Measurements from ENCODE around the gene NAPA. TPM values are rescaled to one million over a fixed set of nuclear protein-coding genes. Genes with fewer than 3 reads are reported as not detected.

Gene NAPA
- total RNA-seq, 1 experiment from 2014 or later = 80.4 TPM

DNA sequence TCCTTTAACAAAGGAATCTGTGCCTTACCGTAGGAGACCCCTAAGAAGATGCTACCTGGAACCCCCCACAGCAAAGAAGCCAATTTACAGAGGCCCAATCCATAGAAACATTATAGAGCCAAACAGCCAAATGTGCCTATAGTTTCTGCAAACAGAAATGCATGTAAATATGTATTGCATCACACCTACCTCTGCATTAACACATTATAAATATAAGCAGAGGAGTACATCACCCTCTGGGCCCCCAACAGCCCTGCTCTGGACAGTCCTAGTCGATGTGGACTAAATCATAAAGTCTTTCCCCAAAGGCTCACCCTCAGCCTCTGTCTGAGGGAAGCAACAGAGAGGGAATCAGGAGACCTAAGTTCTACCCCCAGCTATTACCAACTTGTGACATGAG lies 32.3 kb upstream of the NAPA start:
- TF ChIP-seq, protein P1, sequence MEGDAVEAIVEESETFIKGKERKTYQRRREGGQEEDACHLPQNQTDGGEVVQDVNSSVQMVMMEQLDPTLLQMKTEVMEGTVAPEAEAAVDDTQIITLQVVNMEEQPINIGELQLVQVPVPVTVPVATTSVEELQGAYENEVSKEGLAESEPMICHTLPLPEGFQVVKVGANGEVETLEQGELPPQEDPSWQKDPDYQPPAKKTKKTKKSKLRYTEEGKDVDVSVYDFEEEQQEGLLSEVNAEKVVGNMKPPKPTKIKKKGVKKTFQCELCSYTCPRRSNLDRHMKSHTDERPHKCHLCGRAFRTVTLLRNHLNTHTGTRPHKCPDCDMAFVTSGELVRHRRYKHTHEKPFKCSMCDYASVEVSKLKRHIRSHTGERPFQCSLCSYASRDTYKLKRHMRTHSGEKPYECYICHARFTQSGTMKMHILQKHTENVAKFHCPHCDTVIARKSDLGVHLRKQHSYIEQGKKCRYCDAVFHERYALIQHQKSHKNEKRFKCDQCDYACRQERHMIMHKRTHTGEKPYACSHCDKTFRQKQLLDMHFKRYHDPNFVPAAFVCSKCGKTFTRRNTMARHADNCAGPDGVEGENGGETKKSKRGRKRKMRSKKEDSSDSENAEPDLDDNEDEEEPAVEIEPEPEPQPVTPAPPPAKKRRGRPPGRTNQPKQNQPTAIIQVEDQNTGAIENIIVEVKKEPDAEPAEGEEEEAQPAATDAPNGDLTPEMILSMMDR (conservative IDR thresholded peaks at IDR 0.05) = no peak
- no peak for TF ChIP-seq EZH2 (IDR thresholded peaks at IDR 0.05; ENCODE audit: low read depth)

DNA sequence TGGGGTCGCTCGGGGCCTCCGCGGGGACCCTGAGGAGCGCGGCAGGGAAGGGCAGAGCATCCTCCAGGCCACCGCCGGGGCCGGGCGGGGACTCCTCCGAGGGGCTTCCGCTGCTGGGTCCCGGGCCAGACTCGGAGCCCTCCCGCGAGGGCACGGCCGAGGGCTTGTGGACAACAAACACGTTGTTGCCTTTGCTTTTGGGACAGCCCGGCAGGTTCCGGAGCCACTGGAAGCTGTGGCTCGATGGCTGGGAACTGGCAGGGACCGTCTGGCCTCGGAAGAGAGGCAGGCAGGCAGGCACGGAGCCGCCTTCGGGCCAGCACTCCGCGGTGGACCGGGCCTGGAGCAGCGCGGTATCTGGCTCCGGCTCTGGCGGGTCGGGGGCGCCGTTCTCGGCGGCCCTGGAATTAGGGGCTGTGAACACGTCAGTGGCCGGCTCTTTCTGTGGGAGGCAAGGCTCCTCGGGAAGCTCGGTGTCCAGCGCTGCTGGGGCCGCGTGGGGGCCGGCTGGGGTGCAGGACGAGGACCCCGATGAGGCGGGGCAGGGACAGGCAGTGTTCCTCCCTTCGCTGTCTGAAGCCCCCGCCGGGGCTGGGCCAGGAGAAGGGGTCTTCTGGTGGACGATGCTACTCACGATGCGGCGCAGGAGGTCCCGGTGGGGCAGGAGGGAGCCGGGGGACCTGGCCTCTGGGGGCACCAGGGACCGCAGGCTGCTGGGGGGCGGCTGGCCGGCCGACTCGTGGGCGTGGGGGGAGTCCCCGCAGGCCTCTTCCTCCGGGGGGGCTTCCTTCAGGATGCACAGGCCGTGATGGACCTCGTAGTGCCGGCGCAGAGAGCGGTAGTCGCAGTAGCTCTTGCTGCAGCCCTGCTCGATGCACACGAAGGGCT lies 30.4 kb upstream of the NAPA start:
- Histone ChIP-seq H3K36me3 (ENCODE audit: low read depth) (no peaks in the 10 kb centered on the region), H3K9me3 (ENCODE audit: insufficient read depth, low read depth) (no peaks in the 10 kb centered on the region), H3K4me2 (no peak overlapping the region), H3K79me2 (ENCODE audit: low read depth) (no peaks in the 10 kb centered on the region), H4K20me1 (ENCODE audit: insufficient read depth) (no peaks in the 10 kb centered on the region), H3K4me1 (replicated peaks; ENCODE audit: insufficient read depth) (no peaks in the 10 kb centered on the region), H2AFZ (no peak overlapping the region), H3K27me3 (ENCODE audit: insufficient read depth, low read depth) (peaks cover 9% of the 10 kb centered on the region; the same call in 1 of the 2 replicates), H3K27ac (no peak overlapping the region), H3F3A (ENCODE audit: insufficient read depth, low read depth) (peaks cover 12% of the 10 kb centered on the region; the same call in 1 of the 2 replicates), H3K4me3 (no peak overlapping the region), H3K9me2 (ENCODE audit: insufficient read depth) (no peaks in the 10 kb centered on the region)
- DNase-seq = no peak
- intact Hi-C loops (cut with micrococcal nuclease; ENCODE audit: unreplicated experiment) = no loop called here
- ChIA-PET POLR2A (ENCODE audit: unreplicated experiment) (no interaction called here), CTCF (no interaction called here)
- TF ChIP-seq, protein P1 (conservative IDR thresholded peaks at IDR 0.05) = no peak
- TF ChIP-seq EZH2 (IDR thresholded peaks at IDR 0.05; ENCODE audit: low read depth) = no peak
- BruUV-seq (replicated peaks) = no TSS peak

More for the DNA sequence above, 32.3 kb upstream of the NAPA start:
- no peak overlapping the region for H3K4me3 ChIP-seq
- H3K27me3 ChIP-seq (ENCODE audit: insufficient read depth, low read depth) = peaks cover 9% of the 10 kb centered on the region; the same call in 1 of the 2 replicates
- ChIA-PET POLR2A (ENCODE audit: unreplicated experiment) (interaction anchor here (0.7 kb wide), 1 partner anchor 149 kb away, joined by 3 read pairs; no protein-coding TSS in a partner anchor), CTCF (no interaction called here)
- H2AFZ ChIP-seq = no peak overlapping the region
- H3K36me3 ChIP-seq (ENCODE audit: low read depth) = no peaks in the 10 kb centered on the region
- no peak overlapping the region for H3K4me2 ChIP-seq
- peaks cover 11% of the 10 kb centered on the region; the same call in 1 of the 2 replicates for H3F3A ChIP-seq (ENCODE audit: insufficient read depth, low read depth)
- H3K9me3 ChIP-seq (ENCODE audit: insufficient read depth, low read depth) = no peaks in the 10 kb centered on the region
- H3K4me1 ChIP-seq (replicated peaks; ENCODE audit: insufficient read depth) = no peaks in the 10 kb centered on the region
- intact Hi-C loops (cut with micrococcal nuclease; ENCODE audit: unreplicated experiment) = no loop called here
- no peaks in the 10 kb centered on the region for H3K9me2 ChIP-seq (ENCODE audit: insufficient read depth)
- BruUV-seq (replicated peaks) = no TSS peak
- H3K27ac ChIP-seq = no peak overlapping the region
- no peak for DNase-seq
- no peaks in the 10 kb centered on the region for H4K20me1 ChIP-seq (ENCODE audit: insufficient read depth)
- no peaks in the 10 kb centered on the region for H3K79me2 ChIP-seq (ENCODE audit: low read depth)

DNA sequence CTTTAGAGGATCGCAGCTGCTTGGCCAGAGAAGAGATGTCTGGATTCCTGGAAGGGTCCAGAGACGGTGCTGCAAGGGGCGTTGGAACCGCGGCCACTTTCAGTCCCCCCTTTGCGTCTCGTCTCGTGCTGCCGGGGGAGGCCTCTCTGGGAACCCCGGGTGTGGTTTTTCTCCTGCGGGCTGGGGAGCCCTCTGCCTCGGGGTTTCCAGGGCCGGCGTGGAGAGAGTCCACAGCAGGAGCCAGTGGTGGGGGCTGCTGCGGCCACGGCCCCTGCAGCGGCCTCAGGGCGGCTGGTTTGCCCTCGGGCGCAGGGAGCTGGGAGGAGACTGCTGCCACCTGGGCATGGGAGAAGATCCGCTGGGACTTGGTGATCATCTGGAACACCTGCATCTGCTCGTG lies 29.6 kb upstream of the NAPA start:
- no peaks in the 10 kb centered on the region for H3K4me1 ChIP-seq (replicated peaks; ENCODE audit: insufficient read depth)

More for the DNA sequence above, 29.6 kb upstream of the NAPA start:
- Histone ChIP-seq H3K4me2 (no peak overlapping the region), H3K4me3 (no peak overlapping the region), H3K9me3 (ENCODE audit: insufficient read depth, low read depth) (no peaks in the 10 kb centered on the region), H3K27me3 (ENCODE audit: insufficient read depth, low read depth) (peaks cover 9% of the 10 kb centered on the region; the same call in 1 of the 2 replicates), H2AFZ (no peak overlapping the region), H4K20me1 (ENCODE audit: insufficient read depth) (no peaks in the 10 kb centered on the region), H3K36me3 (ENCODE audit: low read depth) (no peaks in the 10 kb centered on the region), H3K79me2 (ENCODE audit: low read depth) (no peaks in the 10 kb centered on the region), H3K27ac (no peak overlapping the region), H3F3A (ENCODE audit: insufficient read depth, low read depth) (peaks cover 12% of the 10 kb centered on the region; the same call in 1 of the 2 replicates), H3K9me2 (ENCODE audit: insufficient read depth) (no peaks in the 10 kb centered on the region)
- intact Hi-C loops (cut with micrococcal nuclease; ENCODE audit: unreplicated experiment) = no loop called here
- no peak for TF ChIP-seq EZH2 (IDR thresholded peaks at IDR 0.05; ENCODE audit: low read depth)
- TF ChIP-seq, protein P1 (conservative IDR thresholded peaks at IDR 0.05) = no peak
- BruUV-seq (replicated peaks) = no TSS peak
- CTCF ChIA-PET = no interaction called here
- POLR2A ChIA-PET (ENCODE audit: unreplicated experiment) = no interaction called here
- DNase-seq = no peak

Data from PC-9 (cell line).